Retinal pigment epithelial cell (primary cell): ENCODE data around the gene GRM4.
A peak's percentile ranks its signal among the peaks of the same experiment; 100 is the strongest.
"Not testable (repeated sequence)": the region's sequence is repeated elsewhere in the genome, so short reads cannot be mapped to it uniquely, and the experiment has no call there.

Experiments
- DNase-seq: peaks from one replicate; pipeline ENCODE4 v3.0.0-alpha.2; 2010; ENCODE audit warnings: low read depth
- H3K4me3 ChIP-seq: 2 replicates; pipeline ENCODE4 v1.5.1; 2011; ENCODE audit warnings: mild to moderate bottlenecking, low read length, control low read depth, moderate library complexity
- CTCF ChIP-seq: conservative IDR thresholded peaks from 2 replicates; pipeline ENCODE4 v1.5.1; 2011; ENCODE audit warnings: low read depth, low read length, control low read depth, inconsistent platforms

GRM4 gene

GRCh38 chr6:34146021-34146782 is at the start of gene GRM4:
GRM4 (minus strand) TSS chr6:34146087; CDS start chr6:34133496, 12,591 bp downstream.
- no peak for DNase-seq
- H3K4me3 ChIP-seq: peak within 1 kb of the TSS; percentile 27
- no peak for TF ChIP-seq CTCF

GRCh38 chr6:34194772-34195171 is 48.9 kb upstream of the GRM4 start:
- no peak overlapping the region for H3K4me3 ChIP-seq
- DNase-seq: no peak
- TF ChIP-seq CTCF: peak; percentile 11

- DNase-seq: no peak
- no peak overlapping the region for H3K4me3 ChIP-seq
- no peak for TF ChIP-seq CTCF
Measured at GRCh38 chr6:34190504-34191122, 44.7 kb upstream of the GRM4 start.

- no peak overlapping the region for H3K4me3 ChIP-seq
- no peak for DNase-seq
- TF ChIP-seq CTCF: no peak
Measured at GRCh38 chr6:34189806-34190503, 44.1 kb upstream of the GRM4 start.

GRCh38 chr6:34184726-34185125 is 38.8 kb upstream of the GRM4 start:
- not testable (repeated sequence) for H3K4me3 ChIP-seq, DNase-seq

- no peak for TF ChIP-seq CTCF
- H3K4me3 ChIP-seq: no peak overlapping the region
- DNase-seq: no peak
Measured at GRCh38 chr6:34182751-34183531, 37.1 kb upstream of the GRM4 start.

- no peak for TF ChIP-seq CTCF
- DNase-seq: no peak
- no peak overlapping the region for H3K4me3 ChIP-seq
Measured at GRCh38 chr6:34181908-34182307, 36.0 kb upstream of the GRM4 start.
